RWPE1 (cell line): ENCODE measurements around the gene SSX2IP.
A peak's percentile ranks its signal among the peaks of the same experiment; 100 is the strongest.
"Not testable (repeated sequence)": the region's sequence is repeated elsewhere in the genome, so short reads cannot be mapped to it uniquely, and the experiment has no call there.

ENCODE experiments used
- CTCF ChIA-PET: fragments of 350-600 bp; sonication (Branson Sonifier 250); formaldehyde crosslinking; extraction: SDS; loops from one replicate; lab custom pipeline; 2021; lab: Yijun Ruan, JAX
- POLR2A ChIA-PET: fragments of 400-600 bp; formaldehyde crosslinking; extraction: SDS; loops from one replicate; lab custom pipeline; 2020; ENCODE audit warnings: antibody characterized with exemption; ENCODE audit not compliant: low non-redundant PET; lab: Yijun Ruan, JAX
- DNase-seq: peaks from one replicate; pipeline ENCODE4 v3.0.0; 2012; ENCODE audit warnings: low spot score
- H3K27ac ChIP-seq: fragments of 450-650 bp; 2 replicates; pipeline ENCODE4 v1.5.1; 2017
- CTCF ChIP-seq: fragments of 450-650 bp; conservative IDR thresholded peaks from 2 replicates; pipeline ENCODE4 v1.5.1; 2017; ENCODE audit warnings: low read depth, mild to moderate bottlenecking

The SSX2IP gene

GRCh38 chr1:84603941-84604830, 86.1 kb downstream of the SSX2IP start:
- ChIA-PET POLR2A (interaction anchor here (0.6 kb wide), 1 partner anchor 44 kb away, joined by 5 read pairs; no protein-coding TSS in a partner anchor), CTCF (interaction anchor here (0.6 to 0.9 kb wide), 6 partner anchors 8 to 244 kb away, joined by 3 to 4 read pairs (median 3); no protein-coding TSS in a partner anchor)
- 0 out of 2 replicates have a peak, but pooled peaks have one; percentile 12 for TF ChIP-seq CTCF
- peak; percentile 86 for DNase-seq
- peak overlapping the region; percentile 84 for H3K27ac ChIP-seq

- H3K27ac ChIP-seq, result no peak overlapping the region
- TF ChIP-seq CTCF, result no peak
- ChIA-PET POLR2A (no interaction called here), CTCF (interaction anchor here (0.7 kb wide), 1 partner anchor 17 kb away, joined by 3 read pairs; no protein-coding TSS in a partner anchor)
- DNase-seq, result no peak
Observed at GRCh38 chr1:84603223-84603622, 87.0 kb downstream of the SSX2IP start.

GRCh38 chr1:84600796-84601195, 89.5 kb downstream of the SSX2IP start:
- no peak for TF ChIP-seq CTCF
- ChIA-PET POLR2A (no interaction called here), CTCF (interaction anchor here (0.6 kb wide), 1 partner anchor 153 kb away, joined by 3 read pairs; no protein-coding TSS in a partner anchor)
- H3K27ac ChIP-seq, result no peak overlapping the region
- no peak for DNase-seq

GRCh38 chr1:84598846-84599741, 91.2 kb downstream of the SSX2IP start:
- POLR2A ChIA-PET, result no interaction called here
- CTCF ChIA-PET, result no interaction called here

GRCh38 chr1:84598418-84598817, 91.8 kb downstream of the SSX2IP start:
- no peak overlapping the region for H3K27ac ChIP-seq
- ChIA-PET CTCF (no interaction called here), POLR2A (no interaction called here)
- DNase-seq, result no peak
- TF ChIP-seq CTCF, result no peak

More at GRCh38 chr1:84598846-84599741, 91.2 kb downstream of the SSX2IP start:
- H3K27ac ChIP-seq, result peak overlapping the region; percentile 53
- TF ChIP-seq CTCF, result no peak
- DNase-seq, result peak; percentile 52

- TF ChIP-seq CTCF, result no peak
- ChIA-PET POLR2A (no interaction called here), CTCF (no interaction called here)
- H3K27ac ChIP-seq, result no peak overlapping the region
- no peak for DNase-seq
Observed at GRCh38 chr1:84597011-84597410, 93.2 kb downstream of the SSX2IP start.

- H3K27ac ChIP-seq, CTCF ChIA-PET, POLR2A ChIA-PET, DNase-seq: not testable (repeated sequence)
Observed at GRCh38 chr1:84594959-84595358, 95.3 kb downstream of the SSX2IP start.
